BE2C (cell line): ENCODE results near the gene DTNB.
"Not testable (repeated sequence)": the region's sequence is repeated elsewhere in the genome, so short reads cannot be mapped to it uniquely, and the experiment has no call there.

Experiments used
- DNase-seq: peaks from one replicate; pipeline ENCODE4 v3.0.0-alpha.2; 2020
- H3K27me3 ChIP-seq: fragments of 250-450 bp; sonication (Bioruptor Pico); 2 replicates; pipeline ENCODE4 v1.5.1; 2020; ENCODE audit warnings: mild to moderate bottlenecking
- H3K36me3 ChIP-seq: fragments of 250-450 bp; sonication (Bioruptor Pico); 2 replicates; pipeline ENCODE4 v1.5.1; 2020; ENCODE audit warnings: mild to moderate bottlenecking
- H3K4me1 ChIP-seq: fragments of 250-450 bp; sonication (Bioruptor Pico); 2 replicates; pipeline ENCODE4 v1.5.1; 2020
- H3K4me3 ChIP-seq: 2 replicates; pipeline ENCODE4 v1.5.1; 2011; ENCODE audit warnings: low read depth, low read length
- H3K9me3 ChIP-seq: fragments of 250-450 bp; sonication (Bioruptor Pico); 2 replicates; pipeline ENCODE4 v1.5.1; 2020
- TF ChIP-seq, protein P1 (sequence below): IDR thresholded peaks from 2 replicates; pipeline ENCODE4 v1.5.1; 2012; ENCODE audit warnings: mild to moderate bottlenecking, low read depth, low read length

DTNB gene

GRCh38 chr2:25711675-25712354 lies 38.4 kb upstream of the DTNB start:
- Histone ChIP-seq H3K4me1 (no peaks in the 10 kb centered on the region; the same call in 1 of the 2 replicates), H3K4me3 (no peak overlapping the region)
- DNase-seq = no peak

DNA sequence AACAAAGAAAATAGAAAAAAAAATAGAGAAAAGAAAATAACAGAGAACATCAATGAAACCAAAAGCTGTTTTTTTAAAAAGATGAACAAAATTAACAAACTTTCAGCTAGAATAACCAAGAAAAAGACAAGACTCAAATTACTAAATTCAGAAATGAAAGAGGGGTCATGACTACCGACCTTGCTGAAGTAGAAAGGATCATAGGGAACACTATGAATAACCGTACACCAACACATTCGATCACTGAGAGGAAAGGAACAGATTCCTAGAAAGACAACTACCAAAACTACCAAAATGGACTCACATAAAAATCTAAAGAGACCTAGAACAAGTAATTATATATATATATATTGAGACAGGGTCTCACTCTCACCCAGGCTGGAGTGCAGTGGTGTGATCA lies 37.4 kb upstream of the DTNB start:
- no peaks in the 10 kb centered on the region; the same call in 1 of the 2 replicates for H3K4me1 ChIP-seq
- TF ChIP-seq, protein P1, sequence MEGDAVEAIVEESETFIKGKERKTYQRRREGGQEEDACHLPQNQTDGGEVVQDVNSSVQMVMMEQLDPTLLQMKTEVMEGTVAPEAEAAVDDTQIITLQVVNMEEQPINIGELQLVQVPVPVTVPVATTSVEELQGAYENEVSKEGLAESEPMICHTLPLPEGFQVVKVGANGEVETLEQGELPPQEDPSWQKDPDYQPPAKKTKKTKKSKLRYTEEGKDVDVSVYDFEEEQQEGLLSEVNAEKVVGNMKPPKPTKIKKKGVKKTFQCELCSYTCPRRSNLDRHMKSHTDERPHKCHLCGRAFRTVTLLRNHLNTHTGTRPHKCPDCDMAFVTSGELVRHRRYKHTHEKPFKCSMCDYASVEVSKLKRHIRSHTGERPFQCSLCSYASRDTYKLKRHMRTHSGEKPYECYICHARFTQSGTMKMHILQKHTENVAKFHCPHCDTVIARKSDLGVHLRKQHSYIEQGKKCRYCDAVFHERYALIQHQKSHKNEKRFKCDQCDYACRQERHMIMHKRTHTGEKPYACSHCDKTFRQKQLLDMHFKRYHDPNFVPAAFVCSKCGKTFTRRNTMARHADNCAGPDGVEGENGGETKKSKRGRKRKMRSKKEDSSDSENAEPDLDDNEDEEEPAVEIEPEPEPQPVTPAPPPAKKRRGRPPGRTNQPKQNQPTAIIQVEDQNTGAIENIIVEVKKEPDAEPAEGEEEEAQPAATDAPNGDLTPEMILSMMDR = no peak
- no peak for DNase-seq
- H3K4me3 ChIP-seq = no peak overlapping the region
- no peaks in the 10 kb centered on the region for H3K9me3 ChIP-seq
- no peaks in the 10 kb centered on the region for H3K27me3 ChIP-seq
- no peaks in the 10 kb centered on the region for H3K36me3 ChIP-seq

More at GRCh38 chr2:25711675-25712354, 38.4 kb upstream of the DTNB start:
- Histone ChIP-seq H3K27me3 (no peaks in the 10 kb centered on the region), H3K36me3 (no peaks in the 10 kb centered on the region), H3K9me3 (no peaks in the 10 kb centered on the region)
- TF ChIP-seq, protein P1 = no peak

- no peak for DNase-seq
- H3K4me3 ChIP-seq = no peak overlapping the region
- no peaks in the 10 kb centered on the region; the same call in 1 of the 2 replicates for H3K4me1 ChIP-seq
- H3K9me3 ChIP-seq = no peaks in the 10 kb centered on the region
- no peaks in the 10 kb centered on the region for H3K27me3 ChIP-seq
- H3K36me3 ChIP-seq = no peaks in the 10 kb centered on the region
- TF ChIP-seq, protein P1 = no peak
These were observed 36.0 kb upstream of the DTNB start for GRCh38 chr2:25709349-25709748.

DNA sequence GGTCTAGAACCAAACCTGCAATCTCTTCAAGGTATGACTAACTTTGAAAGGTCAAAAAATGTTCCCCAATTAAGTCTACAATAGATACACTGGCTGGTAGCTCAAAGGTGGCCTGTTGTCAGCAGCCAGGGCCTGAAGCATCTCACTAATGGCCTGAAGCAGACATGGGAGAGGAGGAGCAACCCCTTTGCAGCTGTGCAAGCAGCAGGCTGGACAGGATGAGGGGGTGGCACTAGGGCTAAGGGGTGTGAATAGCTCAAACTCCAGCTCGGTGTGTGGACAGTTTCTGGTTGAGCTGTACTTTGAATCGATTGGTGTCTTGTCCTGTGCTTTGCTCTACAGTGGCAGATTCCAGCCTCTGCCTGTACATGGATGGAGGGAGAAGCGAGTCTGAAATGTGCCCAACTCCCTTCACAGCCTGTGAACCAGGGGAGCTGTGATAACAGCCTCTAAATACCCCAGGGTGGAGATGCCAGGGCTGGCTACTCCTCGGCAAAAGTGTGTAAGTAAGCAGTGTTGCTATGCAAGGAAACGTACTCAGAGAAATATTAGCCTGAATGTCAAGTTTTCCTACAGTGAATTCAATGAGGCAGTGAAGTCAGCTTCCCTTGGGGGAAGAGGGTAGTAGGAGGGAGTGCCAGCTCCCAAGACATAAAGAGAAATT lies 34.7 kb upstream of the DTNB start:
- TF ChIP-seq, protein P1 = no peak
- Histone ChIP-seq H3K4me1 (no peaks in the 10 kb centered on the region; the same call in 1 of the 2 replicates), H3K27me3 (no peaks in the 10 kb centered on the region), H3K36me3 (no peaks in the 10 kb centered on the region), H3K9me3 (no peaks in the 10 kb centered on the region), H3K4me3 (no peak overlapping the region)
- no peak for DNase-seq

DNA sequence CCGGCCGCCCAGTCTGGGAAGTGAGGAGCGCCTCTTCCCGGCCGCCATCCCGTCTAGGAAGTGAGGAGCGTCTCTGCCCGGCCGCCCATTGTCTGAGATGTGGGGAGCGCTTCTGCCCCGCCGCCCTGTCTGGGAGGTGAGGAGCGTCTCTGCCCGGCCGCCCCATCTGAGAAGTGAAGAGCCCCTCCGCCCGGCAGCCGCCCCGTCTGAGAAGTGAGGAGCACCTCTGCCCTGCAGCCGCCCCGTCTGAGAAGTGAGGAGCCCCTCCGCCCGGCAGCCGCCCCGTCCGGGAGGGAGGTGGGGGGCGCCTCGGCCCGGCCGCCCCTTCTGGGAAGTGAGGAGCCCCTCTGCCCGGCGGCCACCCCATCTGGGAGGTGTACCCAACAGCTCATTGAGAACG lies 32.2 kb upstream of the DTNB start:
- H3K4me1 ChIP-seq, H3K36me3 ChIP-seq, H3K27me3 ChIP-seq, H3K4me3 ChIP-seq, H3K9me3 ChIP-seq, DNase-seq: not testable (repeated sequence)

DNA sequence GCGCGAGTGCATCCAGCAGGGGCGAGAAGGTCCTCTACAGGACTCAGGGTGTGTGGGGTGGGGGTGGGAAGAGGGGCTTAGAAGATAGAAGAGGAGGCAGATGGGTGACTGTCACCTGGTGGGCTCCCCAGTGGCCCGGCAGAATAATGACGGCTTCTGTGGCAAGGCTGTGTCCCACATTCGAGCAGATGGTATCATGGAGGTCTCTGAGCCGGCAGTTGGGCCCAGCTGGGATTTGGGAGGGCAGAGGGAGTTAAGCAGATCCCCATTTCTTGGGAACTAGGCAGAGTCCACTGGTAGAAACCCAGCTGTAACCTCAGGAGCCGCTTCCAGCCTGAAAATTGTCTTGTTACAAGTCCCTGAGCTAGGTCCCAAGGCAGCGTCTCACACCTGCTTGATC lies 28.4 kb upstream of the DTNB start:
- no peaks in the 10 kb centered on the region for H3K9me3 ChIP-seq
- no peaks in the 10 kb centered on the region for H3K4me1 ChIP-seq
- TF ChIP-seq, protein P1 = no peak
- DNase-seq = no peak
- no peak overlapping the region for H3K4me3 ChIP-seq
- H3K36me3 ChIP-seq = no peaks in the 10 kb centered on the region
- no peaks in the 10 kb centered on the region for H3K27me3 ChIP-seq
